CD4-positive, alpha-beta T cell treated with Interleukin-1 beta for 1 hour (primary cell): ENCODE data around the gene SNX25.
"Not testable (repeated sequence)": the region's sequence is repeated elsewhere in the genome, so short reads cannot be mapped to it uniquely, and the experiment has no call there.

Source experiments
- DNase-seq, 2 donors: peaks; one replicate each; pipeline ENCODE4 v3.0.0-alpha.2; 2020 to 2022

Gene SNX25

DNA sequence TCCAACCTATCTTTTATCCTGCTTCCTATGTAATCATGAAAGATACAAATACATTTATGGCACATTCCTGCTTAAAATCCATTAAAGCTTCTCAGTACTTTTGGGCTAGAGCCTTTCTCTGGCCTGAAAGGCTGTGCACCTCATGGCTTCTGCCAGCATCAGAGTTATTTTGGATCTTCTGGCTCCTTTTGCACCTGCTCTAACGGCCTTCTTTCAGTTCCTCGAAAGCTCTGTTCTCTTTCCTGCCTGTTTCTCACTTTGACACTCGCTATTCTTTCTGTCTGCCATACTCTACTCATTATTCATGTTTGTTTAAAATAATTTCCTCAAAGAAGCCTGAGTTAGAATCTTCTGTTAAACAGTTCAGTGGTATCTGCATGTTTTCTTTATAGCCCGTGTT, 100.4 kb downstream of the SNX25 start:
- DNase-seq = no peak

DNA sequence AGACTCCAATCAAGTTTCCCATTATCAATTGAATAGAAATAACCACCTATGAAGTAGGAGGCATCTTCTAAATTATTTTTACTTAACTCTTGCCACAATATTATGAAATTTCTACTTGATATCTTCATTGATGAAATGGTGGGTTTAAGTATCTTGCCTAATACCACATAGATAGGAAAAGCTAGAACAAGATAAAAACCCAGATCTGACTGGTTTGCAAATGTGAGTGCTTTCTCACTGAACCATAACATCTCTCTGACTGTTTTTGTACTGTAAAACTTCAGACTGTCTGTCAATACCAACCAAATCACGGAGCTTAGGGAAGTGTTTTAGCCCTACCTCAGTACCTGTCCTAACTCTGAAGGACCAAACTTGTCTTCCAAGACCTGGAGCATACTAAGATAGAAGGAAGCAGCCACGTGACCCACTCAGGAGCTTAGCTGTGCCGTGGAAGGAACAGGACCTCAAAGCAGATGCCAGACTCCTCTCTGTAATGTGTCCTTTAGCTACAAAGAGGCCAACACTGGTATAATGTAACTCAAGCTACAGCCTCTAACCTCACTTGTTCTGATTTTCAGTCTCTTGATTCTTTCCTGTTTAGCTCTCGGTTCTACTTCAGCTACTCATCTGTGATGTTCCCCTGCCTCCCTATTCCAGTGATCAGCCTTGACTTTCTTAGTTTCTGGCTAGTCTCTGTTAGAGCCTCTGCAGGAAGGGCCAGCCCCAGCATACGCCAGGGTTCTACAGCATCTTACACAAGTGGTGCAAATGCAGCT, 101.9 kb downstream of the SNX25 start:
- DNase-seq = no peak

DNA sequence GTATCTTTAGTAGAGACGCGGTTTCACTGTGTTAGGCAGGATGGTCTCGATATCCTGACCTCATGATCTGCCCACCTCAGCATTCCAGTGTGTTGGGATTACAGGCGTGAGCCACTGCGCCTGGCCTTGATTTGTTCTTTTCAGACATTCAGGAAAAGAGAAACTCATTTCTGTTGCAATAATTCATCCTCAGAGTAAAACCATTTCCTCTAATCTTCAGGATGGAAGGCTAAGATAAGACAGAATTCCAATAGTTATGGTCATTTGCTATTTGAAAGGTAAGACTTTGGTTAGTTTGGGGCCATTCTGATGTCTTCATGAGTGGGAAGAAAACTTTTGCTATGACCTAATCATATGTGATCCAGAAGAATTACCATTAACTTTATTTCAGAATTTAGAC, 103.3 kb downstream of the SNX25 start:
- no peak for DNase-seq

DNA sequence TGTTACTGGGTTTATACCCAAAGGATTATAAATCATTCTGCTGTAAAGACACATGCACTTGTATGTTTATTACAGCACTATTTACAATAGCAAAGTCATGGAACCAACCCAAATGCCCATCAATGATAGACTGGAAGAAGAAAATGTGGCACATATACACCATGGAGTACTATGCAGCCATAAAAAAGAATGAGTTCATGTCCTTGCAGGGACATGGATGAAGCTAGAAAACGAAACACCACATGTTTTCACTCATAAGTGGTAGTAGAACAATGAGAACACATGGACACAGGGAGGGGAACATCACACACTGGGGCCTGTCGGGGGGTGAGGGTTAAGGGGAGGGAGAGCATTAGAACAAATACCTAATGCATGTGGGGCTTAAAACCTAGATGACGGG, 108.1 kb downstream of the SNX25 start:
- not testable (repeated sequence) for DNase-seq

DNA sequence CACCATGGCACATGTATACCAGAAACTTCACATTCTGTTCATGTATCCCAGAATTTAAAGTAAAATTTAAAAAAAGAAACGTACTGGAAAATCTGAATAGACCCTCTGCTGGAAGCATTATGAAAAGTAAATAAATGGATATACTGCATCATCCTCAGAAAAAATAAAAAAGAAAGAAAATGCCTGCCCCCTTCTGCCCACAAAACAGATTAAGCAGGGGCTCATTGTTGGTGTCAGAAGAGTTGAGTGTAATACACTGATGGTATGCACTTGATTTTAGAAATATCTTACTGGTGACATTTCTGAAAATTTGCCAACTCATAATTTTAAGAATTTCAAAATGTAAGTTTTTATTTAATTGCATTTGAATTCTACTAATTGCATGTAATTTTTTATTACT, 108.5 kb downstream of the SNX25 start:
- DNase-seq = no peak

DNA sequence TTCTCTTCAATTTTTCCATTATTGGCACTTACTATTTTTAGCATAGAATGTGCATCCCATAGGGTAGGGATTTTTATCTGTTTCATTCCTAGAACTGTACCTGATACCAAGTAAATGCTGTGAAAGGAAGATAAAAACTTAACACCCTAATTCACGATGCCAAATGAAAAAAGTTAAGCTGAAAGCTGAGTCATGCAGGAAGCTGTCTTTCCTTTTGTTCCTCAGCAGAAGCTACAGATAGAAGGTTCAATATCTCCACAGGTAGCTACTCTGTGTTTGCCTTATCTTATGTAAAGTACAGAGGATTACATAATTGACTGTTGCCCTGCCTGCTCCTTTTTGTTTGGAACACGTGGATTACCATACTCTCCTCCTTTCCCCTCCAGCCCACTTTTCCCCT, 109.3 kb downstream of the SNX25 start:
- DNase-seq = no peak

DNA sequence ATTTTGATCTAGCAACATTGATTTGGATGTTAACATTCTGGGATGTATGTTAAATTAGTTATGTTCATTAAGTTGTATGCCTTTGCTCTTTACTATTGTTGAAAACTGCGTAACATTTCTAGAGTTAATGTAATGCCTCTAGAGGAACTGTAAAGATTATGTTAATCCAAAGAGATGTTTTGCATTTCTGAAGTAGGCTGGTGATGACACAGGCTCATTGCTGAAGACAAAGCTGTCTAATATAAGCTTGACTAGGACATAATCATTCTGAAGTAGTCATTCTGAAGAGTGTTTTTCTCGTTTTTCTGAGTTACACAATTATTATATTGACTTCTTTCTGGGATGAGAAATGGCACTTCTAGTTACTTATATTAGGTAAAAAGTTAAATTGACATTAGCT, 113.4 kb downstream of the SNX25 start:
- DNase-seq = no peak

DNA sequence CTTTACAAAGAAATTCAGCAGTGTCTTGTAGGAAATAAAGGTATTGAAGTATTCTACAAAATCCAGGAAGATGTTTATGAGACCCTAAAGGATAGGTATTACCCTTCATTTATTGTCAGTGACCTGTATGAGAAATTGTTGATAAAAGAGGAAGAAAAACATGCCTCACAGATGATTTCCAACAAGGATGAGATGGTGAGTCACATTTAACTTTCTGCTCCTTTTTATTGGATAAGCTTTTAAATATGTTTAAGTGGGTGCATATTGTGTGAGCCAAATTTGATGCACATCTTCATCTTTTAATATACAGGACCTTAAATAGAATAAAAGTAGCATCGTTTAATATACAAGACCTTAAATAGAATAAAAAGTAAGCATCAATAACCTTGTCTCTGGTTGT, 114.2 kb downstream of the SNX25 start:
- DNase-seq = no peak

DNA sequence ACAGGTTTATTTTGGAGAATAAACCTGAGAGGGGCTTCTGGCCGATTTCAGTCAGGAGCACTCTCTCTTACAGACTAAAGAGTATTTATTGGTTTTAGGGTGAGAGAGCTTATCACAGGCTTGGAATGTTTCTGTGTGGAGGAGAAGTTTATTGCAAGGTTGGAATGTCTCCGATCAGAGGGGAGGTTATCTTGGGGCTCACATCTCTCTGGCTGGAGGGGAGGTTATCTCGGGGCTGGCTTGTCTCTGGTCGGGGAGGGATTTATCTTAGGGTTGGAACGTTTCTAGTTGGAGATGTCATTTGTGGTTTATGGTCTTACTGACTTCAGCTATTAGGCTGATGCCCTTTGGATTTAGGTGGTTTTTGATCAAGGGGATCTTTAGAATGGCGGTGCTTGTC, 115.0 kb downstream of the SNX25 start:
- not testable (repeated sequence) for DNase-seq

DNA sequence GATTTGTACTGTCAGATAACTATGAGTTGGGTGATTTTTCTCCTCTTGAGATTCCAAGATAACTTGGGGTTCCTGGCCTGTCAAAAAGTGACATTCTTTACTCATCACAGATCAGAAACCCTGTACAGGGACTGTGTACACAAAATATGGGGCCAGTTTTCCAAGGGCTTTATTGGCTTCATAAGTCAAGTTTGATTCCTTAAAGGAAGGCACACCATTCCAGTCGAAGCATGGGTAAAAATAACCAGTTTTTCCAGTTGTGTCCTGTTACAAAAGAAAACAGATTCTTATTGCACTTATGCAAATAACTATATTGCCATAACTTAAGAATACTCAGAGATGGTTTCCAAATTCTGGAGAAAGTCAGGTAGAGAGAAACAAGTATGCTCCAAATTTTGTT, 116.3 kb downstream of the SNX25 start:
- not testable (repeated sequence) for DNase-seq

DNA sequence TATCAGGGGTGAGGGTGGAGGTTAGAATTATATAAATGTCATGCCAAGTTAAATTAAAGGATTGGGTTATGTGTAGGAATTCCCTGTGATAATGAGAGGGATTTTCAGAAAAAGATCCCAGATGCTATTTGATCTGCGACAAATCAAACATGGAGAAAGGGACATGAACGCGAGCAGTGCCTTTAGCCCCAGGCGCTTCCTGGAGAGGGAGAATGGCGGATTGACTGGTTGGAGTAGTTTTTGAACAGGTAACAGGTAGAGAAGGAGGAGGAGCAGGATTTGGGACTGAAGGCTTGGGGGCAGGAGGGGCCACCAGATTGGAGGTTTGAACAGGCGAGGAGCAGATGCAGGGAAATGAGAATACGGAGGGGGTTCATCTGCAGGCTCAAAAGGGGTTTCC, 119.2 kb downstream of the SNX25 start:
- DNase-seq = no peak

DNA sequence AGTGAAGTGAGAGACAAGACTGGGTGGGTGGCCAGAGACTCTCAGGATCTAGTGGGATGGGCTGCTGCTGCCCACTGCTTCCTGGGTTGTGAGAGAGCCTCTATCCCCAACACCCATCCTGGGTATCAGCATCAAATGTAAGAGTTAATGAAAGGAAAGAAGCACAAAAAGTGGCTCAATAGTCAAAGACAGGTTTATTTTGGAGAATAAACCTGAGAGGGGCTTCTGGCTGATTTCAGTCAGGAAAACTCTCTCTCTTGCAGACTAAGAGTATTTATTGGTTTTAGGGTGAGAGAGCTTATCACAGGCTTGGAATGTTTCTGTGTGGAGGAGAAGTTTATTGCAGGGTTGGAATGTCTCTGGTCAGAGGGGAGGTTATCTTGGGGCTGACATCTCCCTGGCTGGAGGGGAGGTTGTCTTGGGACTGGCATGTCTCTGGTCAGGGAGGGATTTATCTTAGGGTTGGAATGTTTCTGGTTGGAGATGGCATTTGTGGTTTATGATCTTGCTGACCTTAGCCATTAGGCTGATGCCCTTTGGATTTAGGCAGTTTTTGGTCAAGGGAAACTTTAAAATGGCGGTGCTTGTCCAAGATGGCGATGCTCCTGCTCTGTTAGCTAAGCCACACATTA, 120.6 kb downstream of the SNX25 start:
- not testable (repeated sequence) for DNase-seq

DNA sequence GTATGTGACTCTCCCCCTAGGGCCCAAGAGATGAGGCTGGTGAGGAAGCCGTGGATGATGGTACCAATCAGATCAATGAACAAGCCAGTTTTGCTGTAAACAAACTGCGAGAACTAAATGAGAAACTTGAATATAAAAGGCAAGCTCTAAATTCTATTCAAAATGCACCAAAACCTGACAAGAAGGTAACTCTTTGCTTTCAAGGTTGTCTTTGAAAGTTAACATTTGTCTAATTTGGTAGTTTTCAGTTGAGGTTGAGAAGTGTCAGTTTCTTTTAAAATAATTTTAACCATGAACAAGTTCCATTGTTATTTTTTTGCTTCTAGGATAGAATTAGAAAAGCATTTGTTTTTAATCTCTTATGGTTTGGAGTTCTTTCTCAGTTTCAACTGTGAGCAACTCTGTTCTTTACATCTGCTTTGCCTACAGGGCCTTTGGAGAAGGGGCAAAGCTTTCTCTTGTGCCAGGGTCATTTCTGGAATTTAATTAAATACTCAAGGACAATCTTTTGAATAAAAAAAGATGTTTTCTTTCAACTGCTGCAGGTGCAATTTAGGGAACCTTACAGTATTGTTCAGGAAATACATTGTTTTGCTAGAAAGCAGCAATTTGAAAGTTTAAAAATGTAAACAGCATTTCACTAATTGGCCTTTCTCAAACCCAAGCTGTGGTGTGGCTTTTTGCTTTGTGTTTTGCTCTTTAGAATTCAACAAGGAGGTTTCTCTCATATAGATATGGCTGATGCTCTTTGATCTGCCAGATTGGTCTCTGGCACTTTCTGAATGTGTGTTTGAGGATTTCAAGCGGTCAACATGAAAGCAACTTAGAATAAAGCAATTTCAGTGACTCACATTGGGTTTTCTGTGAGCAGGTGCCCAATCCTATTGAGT, 123.4 kb downstream of the SNX25 start:
- DNase-seq = no peak

DNA sequence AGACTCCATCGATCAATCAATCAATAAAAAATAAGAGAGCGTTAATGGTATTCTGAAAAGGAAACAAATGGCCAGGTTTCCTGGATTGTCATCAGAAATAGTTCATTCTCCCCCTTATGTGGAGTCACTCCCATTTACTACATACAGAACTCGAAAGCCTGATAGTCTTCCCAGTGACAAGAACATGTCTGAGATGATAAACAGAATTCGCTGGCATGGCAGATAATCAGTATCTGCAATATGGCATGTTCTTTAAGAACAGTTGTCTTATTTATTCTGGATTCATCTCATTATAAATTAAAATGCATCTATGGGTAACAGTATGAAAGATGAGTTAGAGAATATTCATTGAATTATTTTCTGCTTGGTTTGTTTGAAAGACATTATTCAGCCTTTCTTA, 124.9 kb downstream of the SNX25 start:
- DNase-seq = no peak

DNA sequence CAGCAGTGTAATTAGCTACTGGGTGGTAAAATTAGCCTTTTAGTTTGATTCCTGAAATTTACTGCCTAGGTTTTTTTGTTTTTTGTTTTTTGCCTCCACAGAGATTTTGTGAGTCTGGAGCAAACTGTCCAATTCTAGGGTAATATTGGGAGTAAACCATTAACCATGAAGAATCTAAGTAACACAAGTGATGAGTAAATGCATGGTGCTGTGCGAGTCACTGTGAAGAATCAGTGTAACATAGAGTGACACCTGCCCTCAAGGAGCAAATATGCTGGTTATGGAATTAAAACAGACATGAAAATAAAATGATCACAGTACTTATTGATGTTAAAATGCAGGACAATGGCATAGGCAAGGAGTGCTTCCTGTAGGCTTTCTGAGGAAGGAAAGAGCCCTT, 126.2 kb downstream of the SNX25 start:
- DNase-seq = no peak

DNA sequence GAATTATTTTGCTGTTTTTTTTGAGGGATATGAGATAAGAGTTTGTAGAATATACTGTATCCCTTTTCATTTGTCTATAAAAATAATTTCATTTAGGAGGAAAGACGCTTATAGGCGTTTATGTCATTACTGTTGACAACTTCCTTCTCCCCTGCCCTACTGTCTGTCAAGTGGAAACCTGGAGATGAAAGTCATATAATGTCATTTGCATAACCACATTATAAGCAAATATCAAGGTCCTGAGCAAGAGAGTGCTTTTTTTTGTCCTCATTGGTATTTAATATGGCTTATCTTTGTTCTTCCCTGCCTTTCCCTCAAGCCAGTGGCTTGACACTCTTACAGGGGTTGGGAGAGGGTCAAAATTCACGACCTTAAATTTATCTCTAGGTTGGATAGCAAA, 130.5 kb downstream of the SNX25 start:
- DNase-seq = no peak

DNA sequence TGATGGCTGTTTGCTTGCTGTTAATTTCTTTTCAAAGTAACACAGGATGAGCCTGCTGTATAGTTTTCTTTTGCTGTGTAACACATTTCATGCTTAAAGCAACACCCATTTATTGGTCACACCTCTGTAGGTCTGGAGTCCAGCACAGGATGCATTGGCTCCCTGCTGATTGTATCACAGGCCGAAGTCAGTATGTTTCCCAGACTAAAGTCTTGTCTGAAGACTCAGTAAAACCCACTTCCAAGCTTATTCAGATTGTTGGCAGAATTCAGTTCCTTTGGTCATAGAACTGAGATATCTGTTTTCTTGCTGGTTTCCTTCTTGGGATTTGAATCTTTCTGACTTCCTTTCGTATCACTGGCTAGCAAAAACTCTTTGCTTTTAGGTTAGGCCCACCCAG, 132.0 kb downstream of the SNX25 start:
- DNase-seq = no peak

DNA sequence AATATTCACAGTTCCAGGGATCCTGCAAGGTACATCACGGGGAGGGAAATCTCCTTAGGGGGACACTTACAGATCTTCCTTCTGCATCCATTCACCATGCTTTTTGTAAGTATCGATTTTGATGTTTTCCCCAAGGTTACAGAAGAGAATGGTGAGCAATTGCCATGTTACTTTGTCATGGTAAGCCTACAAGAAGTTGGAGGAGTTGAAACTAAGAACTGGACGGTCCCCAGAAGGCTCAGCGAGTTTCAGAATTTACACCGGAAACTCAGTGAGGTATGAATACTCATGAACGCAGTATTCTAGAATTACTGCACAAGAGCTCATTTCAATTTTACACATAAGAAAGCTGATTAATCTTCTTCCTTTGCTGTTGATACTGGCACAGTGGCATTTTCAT, 132.4 kb downstream of the SNX25 start:
- no peak for DNase-seq

DNA sequence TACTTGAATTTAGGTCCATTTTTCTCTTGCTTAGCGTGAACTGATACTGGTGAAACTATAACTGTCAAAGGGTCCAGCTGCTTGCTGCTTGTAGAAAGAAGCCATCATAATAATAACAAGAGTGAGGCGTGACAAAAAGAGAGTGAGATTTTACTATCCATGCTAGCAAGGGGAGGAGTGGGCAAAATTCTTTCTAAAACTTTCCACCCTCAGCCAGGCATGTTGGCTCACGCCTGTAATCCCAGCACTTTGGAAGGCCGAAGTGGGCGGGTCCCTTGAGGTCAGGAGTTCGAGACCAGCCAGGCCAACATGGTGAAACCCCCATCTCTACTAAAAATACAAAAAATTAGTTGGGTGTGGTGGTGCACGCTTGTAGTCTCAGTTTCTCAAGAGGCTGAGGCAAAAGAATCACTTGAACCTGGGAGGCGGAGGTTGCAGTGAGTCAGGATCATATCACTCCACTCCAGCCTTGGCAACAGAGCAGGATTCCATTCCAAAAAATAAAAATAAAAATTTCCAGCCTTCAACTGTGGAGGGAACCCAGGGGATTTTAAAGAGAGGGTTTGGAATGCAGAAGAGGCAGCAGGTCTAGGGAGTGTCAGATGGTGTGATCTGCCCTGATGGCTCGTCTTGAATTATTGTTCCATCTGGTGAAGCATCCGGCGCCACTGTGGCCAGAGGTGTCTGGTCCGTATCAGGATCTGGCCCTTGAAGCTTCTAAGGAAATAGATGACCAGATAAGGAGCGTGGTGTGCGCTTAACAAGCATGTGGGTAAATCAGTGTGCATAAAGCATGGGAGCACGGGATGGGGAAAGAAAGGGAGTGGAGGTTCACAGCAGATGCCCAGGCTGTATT, 134.6 kb downstream of the SNX25 start:
- DNase-seq = no peak

DNA sequence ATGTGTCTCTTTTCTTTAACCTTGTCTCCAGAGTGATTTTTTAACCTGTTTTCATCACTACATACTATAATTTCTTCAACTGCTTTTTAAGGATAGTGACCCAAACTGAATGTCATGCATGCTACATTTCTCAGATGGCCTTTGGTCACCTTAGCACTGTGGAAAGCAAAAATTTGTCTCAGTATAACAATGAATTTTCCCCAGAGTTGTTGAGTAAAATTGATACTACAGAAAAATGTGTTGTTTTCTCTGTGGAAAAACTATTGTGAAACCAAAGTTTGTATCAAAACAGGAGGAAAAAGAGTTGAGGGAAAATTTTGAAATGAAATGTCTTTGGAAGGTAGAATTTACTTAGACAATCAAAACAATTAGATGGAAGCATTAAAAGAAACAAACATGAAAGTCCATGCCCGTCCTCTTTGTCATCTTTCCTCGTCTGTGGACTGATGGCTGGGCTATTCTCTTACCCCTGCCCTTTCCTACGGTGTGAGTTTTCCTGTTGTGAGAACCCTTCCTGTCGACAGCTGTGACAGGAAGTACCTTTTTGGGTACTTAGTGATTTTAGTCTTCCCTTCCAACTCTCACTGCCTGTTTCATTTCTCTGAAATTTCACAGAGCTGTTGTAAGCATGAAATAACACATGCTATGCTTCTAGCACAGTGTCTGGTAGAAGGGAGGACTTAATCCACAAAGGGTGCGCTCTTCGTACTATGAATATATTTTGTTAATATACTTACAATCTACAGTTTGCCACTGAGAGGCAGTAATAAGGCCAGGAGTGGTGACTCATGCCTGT, 135.5 kb downstream of the SNX25 start:
- no peak for DNase-seq

DNA sequence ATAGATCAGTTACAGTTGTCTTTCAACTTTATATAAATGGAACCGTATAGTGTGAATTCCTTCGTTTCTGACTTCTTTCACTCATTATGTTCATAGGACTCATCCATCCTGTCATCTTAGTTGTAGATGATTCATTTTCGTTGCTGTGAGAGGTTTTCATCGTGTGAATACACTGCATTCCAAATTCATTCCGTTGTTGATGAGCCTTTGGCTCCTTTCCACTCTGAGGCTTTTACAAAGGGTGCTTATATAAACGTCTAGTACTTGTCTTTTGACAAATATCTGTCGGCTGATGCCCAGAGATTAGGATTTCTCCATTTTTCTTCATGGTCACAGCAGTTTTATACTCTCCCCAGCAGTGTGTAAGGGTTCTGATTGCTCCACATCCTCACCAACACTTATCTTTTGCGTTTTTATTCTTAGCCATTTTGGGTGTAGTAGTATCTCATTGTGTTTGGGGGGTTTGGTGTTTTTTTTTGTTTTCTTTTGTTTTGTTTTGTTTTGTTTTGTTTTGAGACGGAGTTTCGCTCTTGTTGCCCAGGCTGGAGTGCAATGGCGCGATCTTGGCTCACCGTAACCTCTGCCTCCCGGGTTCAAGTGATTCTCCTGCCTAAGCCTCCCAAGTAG, 137.7 kb downstream of the SNX25 start:
- no peak for DNase-seq

DNA sequence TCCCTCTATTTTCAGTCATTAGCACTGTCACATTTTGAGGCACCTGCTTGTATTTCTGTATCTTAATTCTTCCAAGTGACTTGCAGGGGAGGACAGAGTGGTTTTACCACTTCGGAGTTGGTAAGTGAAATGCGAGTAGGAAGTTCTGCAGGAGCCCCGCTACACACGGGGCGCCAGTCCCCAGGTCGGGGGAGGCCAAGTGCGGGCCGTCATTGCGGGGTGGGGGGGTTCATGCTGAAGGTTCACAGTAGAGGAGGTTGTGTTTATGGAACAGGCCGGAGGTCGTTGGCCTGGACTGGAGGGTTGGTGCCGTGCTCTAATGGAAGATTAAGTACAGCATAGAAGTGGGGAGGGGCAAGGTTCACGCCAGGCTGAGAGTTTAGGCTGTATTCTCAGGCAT, 142.3 kb downstream of the SNX25 start:
- DNase-seq = no peak
